CD4-positive, alpha-beta T cell treated with Interleukin-17A for 4 hours (primary cell): ENCODE results near the gene FAAH.

ENCODE experiments used
- DNase-seq: peaks from one replicate; pipeline ENCODE4 v3.0.0-alpha.2; 2020; ENCODE audit warnings: mixed read lengths

The FAAH gene

GRCh38 chr1:46401154-46401913, 7.2 kb downstream of the FAAH start:
- no peak for DNase-seq

GRCh38 chr1:46401964-46402626, 8.0 kb downstream of the FAAH start:
- DNase-seq, result no peak

GRCh38 chr1:46403916-46404315, 9.8 kb downstream of the FAAH start:
- no peak for DNase-seq

- DNase-seq, result no peak
These were observed 10.5 kb downstream of the FAAH start for GRCh38 chr1:46404482-46405196.

GRCh38 chr1:46405197-46405555, 11.1 kb downstream of the FAAH start:
- no peak for DNase-seq

GRCh38 chr1:46405724-46406123, 11.6 kb downstream of the FAAH start:
- no peak for DNase-seq

DNA sequence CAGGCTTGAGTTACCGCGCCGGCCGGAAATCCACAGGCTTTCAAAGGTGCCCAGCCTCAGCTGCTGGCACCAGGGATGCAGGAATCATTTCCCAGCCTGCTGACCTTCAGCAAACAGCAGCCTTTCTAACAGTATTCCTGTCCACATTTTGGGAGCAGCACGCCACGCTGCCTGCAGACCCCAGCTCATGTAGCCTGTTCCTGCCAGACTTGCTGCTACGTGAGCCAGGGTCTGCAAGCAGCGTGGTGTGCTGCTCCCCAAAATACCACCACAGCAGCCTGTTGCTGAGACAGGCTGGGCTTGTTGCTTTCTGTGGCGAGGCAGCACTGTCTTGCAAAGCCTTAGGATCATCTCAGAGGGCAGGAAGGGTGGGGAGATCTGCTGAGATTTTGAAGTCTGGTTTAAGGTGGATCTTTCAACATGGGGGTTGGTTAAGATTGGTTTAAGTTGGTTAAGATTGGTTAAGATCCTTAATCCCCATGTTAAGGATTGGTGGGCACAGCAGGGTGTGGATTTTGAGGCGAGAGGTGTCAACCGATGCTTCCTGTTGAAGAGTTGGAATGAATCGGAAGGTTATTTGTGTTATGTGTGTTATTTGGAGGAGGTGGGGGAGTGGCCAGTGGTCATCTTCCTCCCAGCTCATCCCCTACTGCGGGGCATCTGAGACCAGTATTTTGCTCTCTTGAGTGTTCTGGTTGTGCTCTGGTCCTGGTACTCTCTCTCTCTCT, 12.9 kb downstream of the FAAH start:
- DNase-seq, result no peak

- no peak for DNase-seq
These were observed 13.5 kb downstream of the FAAH start for GRCh38 chr1:46407636-46408035.

DNA sequence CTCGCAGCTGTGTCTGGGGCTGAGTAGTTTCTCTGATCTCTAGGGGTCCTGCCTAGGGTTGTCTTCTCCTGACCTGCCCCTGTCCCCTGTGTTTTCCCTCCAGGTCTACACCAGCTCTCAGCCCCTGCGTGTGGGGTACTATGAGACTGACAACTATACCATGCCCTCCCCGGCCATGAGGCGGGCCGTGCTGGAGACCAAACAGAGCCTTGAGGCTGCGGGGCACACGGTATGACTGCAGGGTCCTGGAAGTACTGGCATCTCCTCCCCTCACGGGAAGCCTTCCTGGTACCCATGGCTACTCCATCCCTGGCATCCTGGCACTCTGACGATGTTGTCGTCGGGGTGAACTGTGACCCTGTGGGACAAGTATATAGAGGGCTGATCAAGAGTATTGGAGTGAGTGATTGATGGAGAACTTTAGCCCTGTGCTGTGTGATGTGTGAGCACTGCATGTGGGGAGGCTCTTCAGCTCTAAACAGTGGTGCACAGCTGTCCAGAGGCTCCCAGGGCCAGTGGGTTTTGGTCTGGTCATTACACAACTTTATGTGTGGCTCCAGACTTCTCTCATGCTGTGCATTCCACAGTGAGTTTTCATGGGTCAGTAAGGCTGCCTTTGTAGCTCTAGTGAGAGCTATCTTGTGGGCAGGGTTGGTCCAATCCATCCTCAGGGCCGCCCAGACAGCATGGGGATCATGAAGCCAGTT, 14.4 kb downstream of the FAAH start:
- no peak for DNase-seq

- no peak for DNase-seq
These were observed 14.9 kb downstream of the FAAH start for GRCh38 chr1:46409063-46409372.

DNA sequence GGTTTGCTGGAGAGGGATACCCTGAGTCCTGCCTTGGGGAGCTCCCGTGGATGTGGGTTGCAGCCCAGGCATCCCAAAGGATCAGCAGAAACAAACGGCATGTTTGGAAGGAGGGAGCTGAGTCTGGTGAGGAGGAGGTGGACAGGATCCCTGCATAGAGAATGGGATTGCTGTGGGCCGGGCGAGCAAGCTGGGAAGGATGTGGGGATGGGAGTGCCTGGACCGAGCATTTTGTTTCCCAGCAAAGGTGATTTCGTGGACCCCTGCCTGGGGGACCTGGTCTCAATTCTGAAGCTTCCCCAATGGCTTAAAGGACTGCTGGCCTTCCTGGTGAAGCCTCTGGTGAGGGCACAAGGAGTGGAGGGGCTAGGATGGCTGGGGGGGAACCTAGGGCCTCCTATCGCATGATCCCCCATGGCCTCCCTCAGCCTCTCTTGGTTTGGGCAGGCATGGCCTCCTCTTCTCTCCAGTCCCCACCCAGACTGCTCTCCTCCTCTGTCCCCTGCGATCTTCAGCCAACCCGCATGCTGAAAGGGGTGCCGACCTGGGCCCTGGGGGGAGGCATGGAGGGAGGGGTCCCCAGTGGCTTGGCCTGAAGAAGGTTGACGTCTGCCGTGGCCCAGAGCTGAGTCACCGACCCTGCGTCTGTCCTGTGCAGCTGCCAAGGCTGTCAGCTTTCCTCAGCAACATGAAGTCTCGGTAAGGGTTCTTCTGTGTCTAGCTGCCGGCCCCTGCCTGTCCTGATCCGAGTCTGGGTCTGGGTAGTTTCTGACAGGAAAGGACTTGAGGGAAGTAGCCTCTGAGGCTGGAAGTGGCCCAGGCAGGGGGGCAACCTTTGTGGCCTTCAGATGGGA, 16.3 kb downstream of the FAAH start:
- DNase-seq, result no peak

DNA sequence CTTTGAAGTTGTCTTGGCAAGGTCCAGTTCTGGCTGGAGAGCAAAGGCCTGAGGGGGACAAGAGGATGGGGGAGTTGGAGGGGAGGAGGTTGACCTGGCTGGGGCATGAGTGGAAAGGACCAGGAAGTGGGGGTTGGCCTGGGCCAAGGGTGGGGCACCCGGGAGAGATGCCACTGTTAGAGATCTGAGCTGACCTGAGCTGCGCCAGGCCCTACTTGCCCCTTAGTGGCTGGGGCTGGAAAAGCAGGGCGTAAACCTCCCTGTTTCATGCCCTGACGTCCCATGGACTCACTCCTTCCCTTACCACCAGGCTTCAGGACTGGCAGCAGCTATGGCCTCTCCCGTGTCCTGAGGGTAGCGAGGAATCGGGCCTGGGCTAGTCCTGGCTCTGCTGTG, 16.9 kb downstream of the FAAH start:
- no peak for DNase-seq

GRCh38 chr1:46411601-46412341, 17.7 kb downstream of the FAAH start:
- no peak for DNase-seq

DNA sequence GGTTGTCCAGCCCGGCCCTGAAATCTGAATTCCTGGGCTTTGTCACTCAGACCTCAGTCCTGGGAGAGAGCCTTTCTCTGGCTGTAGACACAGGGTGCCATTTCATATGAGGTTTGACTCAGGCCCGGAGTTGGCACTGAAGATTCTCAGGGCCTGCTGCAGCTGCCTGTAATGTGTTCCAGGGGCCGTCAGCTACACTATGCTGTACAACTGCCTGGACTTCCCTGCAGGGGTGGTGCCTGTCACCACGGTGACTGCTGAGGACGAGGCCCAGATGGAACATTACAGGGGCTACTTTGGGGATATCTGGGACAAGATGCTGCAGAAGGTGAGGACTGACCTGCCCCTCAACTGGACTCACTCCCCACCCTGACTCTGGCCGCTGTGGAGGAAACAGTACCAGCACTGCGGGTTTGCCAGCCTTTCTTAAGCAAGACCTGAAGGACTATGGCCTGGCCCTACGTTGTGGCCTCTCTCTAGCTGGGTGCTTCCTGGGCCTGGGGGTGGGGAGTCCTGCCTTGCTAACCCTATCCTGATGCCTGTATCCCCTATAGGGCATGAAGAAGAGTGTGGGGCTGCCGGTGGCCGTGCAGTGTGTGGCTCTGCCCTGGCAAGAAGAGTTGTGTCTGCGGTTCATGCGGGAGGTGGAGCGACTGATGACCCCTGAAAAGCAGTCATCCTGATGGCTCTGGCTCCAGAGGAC, 18.9 kb downstream of the FAAH start:
- DNase-seq, result no peak

GRCh38 chr1:46413596-46413985, 19.5 kb downstream of the FAAH start:
- DNase-seq, result peak; percentile 38

DNA sequence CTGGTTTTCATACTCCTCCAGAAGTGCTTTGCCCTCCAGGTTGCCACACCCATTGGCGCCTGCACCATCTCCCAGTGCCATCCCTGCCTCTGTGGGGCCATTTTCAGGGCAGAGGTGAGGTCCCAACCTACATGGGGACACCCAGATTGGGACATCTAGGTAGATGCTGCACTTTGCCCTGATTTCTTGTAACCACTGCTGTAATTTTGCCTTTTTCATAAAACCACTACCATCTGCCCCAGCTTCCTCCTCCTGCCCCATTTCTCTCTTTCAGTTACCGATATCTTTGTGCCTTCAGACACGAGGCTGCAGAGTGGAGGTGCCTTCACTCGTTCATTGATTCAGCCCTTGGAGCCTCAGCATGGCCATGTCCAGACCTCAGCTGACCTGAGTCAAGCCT, 21.4 kb downstream of the FAAH start:
- DNase-seq, result no peak

- DNase-seq, result no peak
These were observed 24.9 kb downstream of the FAAH start for GRCh38 chr1:46418976-46419375.

GRCh38 chr1:46420533-46420915, 26.4 kb downstream of the FAAH start:
- no peak for DNase-seq

DNA sequence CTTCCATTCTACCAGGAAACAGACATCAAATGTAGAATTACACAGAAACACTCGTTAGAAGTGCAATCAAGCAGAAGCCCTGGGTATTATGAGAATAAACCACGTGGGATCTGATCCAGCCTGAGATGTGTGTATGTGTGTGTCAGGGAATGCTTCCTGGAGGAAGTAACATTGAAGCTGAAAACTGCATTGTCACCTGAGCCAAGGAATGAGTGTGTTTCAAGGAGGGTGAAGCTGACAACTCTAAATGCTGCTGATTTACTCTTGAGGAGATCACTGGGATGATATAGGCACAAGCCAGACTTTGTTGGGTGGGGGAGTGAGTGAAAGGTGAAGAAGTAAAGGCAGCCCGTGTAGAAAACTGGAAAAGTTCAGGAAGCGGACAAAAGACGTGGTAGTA, 27.6 kb downstream of the FAAH start:
- no peak for DNase-seq

GRCh38 chr1:46422261-46422871, 28.2 kb downstream of the FAAH start:
- DNase-seq, result no peak
